ENCODE measurements around the gene ELFN2. TPM values are rescaled to one million over a fixed set of nuclear protein-coding genes. Genes with fewer than 3 reads are reported as not detected.

The ELFN2 gene
- total RNA-seq, 3 donors from 2014 or later, result not detected

DNA sequence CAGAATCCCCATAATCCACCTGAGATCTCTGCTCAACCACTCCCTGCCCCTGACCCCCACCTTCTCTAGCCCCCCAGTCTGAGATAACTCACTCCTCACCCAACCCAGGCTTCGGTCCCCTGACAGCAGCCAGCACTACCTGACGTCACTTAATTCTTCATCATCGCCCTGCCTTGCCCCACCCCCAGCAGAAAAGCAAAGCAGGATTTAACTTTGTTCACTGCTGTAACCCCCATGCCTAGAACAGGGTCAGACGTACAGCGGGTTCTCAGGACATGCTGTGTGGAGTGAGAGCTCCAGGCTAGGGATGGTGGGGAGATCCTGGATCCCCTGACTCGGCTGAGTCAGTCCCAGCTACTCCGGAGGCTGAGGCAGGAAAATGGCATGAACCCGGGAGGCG, 45.8 kb downstream of the ELFN2 start:
- no peak overlapping the region for H3K27ac ChIP-seq
- TF ChIP-seq CTCF (IDR thresholded peaks at IDR 0.05), result no peak
- TF ChIP-seq POLR2A (IDR thresholded peaks at IDR 0.05), result no peak
- no peak for TF ChIP-seq POLR2AphosphoS5 (IDR thresholded peaks at IDR 0.05)
- no peaks in the 10 kb centered on the region for H3K4me1 ChIP-seq
- intact Hi-C loops (cut with DNase I; ENCODE audit: low total_unique reads), result no loop called here
- no peak for DNase-seq (ENCODE audit: low spot score in 2 of 2)
- H3K36me3 ChIP-seq, result no peaks in the 10 kb centered on the region
- H3K4me3 ChIP-seq, result no peak overlapping the region
- peaks cover 0 to 47% of the 10 kb centered on the region in 2 donors for H3K27me3 ChIP-seq
- no peaks in the 10 kb centered on the region for H3K9me3 ChIP-seq

DNA sequence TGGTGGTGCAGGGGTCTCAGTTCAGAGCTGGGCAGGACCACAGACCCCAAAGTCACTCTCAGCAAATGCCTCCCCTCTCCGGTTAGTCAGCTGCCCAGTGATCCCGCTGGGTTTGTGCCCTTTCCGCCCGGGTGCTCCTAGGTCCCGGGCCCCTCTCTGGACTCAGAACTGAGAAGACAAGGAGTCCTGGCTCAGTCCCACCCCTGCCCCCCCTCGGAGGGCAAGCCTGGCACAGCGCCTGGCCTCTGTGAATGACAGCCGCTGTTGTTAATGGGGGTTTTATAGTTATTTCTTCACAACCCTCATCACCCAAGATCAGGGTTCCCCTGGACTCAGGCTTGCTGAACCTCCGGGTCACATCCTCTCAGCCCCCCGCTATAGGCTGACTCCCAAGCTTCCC, 47.6 kb downstream of the ELFN2 start:
- no peak for TF ChIP-seq POLR2AphosphoS5 (IDR thresholded peaks at IDR 0.05)
- DNase-seq (ENCODE audit: low spot score in 2 of 2), result no peak
- intact Hi-C loops (cut with DNase I; ENCODE audit: low total_unique reads), result no loop called here
- Histone ChIP-seq H3K27ac (no peak overlapping the region), H3K27me3 (peaks cover 0 to 59% of the 10 kb centered on the region in 2 donors), H3K4me3 (no peak overlapping the region), H3K36me3 (no peaks in the 10 kb centered on the region), H3K4me1 (no peaks in the 10 kb centered on the region), H3K9me3 (no peaks in the 10 kb centered on the region)

- Histone ChIP-seq H3K27ac (no peak overlapping the region), H3K36me3 (no peaks in the 10 kb centered on the region), H3K9me3 (no peaks in the 10 kb centered on the region), H3K4me3 (no peak overlapping the region), H3K4me1 (no peaks in the 10 kb centered on the region), H3K27me3 (peaks cover 0 to 59% of the 10 kb centered on the region in 2 donors)
- no peak for DNase-seq (ENCODE audit: low spot score in 2 of 2)
- intact Hi-C loops (cut with DNase I; ENCODE audit: low total_unique reads), result no loop called here
- TF ChIP-seq CTCF (IDR thresholded peaks at IDR 0.05), result no peak
- TF ChIP-seq POLR2A (IDR thresholded peaks at IDR 0.05), result no peak
- no peak for TF ChIP-seq POLR2AphosphoS5 (IDR thresholded peaks at IDR 0.05)
Measured at GRCh38 chr22:37379085-37379484, 48.2 kb downstream of the ELFN2 start.

GRCh38 chr22:37378642-37379058, 48.6 kb downstream of the ELFN2 start:
- H3K4me3 ChIP-seq, result no peak overlapping the region
- H3K4me1 ChIP-seq, result no peaks in the 10 kb centered on the region
- TF ChIP-seq POLR2AphosphoS5 (IDR thresholded peaks at IDR 0.05) (no peak), CTCF (IDR thresholded peaks at IDR 0.05) (no peak), POLR2A (IDR thresholded peaks at IDR 0.05) (no peak)
- peaks cover 0 to 59% of the 10 kb centered on the region in 2 donors for H3K27me3 ChIP-seq
- H3K36me3 ChIP-seq, result no peaks in the 10 kb centered on the region
- H3K27ac ChIP-seq, result no peak overlapping the region
- no peaks in the 10 kb centered on the region for H3K9me3 ChIP-seq
- no peak for DNase-seq (ENCODE audit: low spot score in 2 of 2)
- intact Hi-C loops (cut with DNase I; ENCODE audit: low total_unique reads), result no loop called here

GRCh38 chr22:37377927-37378326, 49.4 kb downstream of the ELFN2 start:
- peaks cover 0 to 58% of the 10 kb centered on the region in 2 donors for H3K27me3 ChIP-seq

More at GRCh38 chr22:37377927-37378326, 49.4 kb downstream of the ELFN2 start:
- Histone ChIP-seq H3K4me1 (no peaks in the 10 kb centered on the region), H3K9me3 (no peaks in the 10 kb centered on the region), H3K36me3 (no peaks in the 10 kb centered on the region), H3K4me3 (no peak overlapping the region), H3K27ac (no peak overlapping the region)
- no peak for DNase-seq (ENCODE audit: low spot score in 2 of 2)
- intact Hi-C loops (cut with DNase I; ENCODE audit: low total_unique reads), result no loop called here
- TF ChIP-seq CTCF (IDR thresholded peaks at IDR 0.05), result no peak

Data from breast epithelium (tissue), 4 donors.